Neural crest cell (in vitro differentiated cells): ENCODE data around the gene GHSR. TPM values are rescaled to one million over a fixed set of nuclear protein-coding genes. Genes with fewer than 3 reads are reported as not detected.

Experiments used
- DNase-seq: peaks from one replicate; pipeline ENCODE4 v3.0.0; 2021; ENCODE audit warnings: low read depth, mixed read lengths, low spot score
- H3K27ac Mint-ChIP-seq: one replicate; pipeline ENCODE4 v1.8.0; 2021; ENCODE audit warnings: mild to moderate bottlenecking, mixed read lengths; ENCODE audit not compliant: unreplicated experiment
- H3K27me3 Mint-ChIP-seq: 2 replicates; pipeline ENCODE4 v1.8.0; 2021; ENCODE audit warnings: low read depth, mild to moderate bottlenecking, mixed read lengths
- H3K36me3 Mint-ChIP-seq: 2 replicates; pipeline ENCODE4 v1.8.0; 2021; ENCODE audit warnings: low read depth, mild to moderate bottlenecking, mixed read lengths
- H3K4me1 Mint-ChIP-seq: 2 replicates; pipeline ENCODE4 v1.8.0; 2021; ENCODE audit warnings: mixed read lengths
- H3K4me3 Mint-ChIP-seq: one replicate; pipeline ENCODE4 v1.8.0; 2021; ENCODE audit warnings: mild to moderate bottlenecking, mixed read lengths
- H3K9me3 Mint-ChIP-seq: 2 replicates; pipeline ENCODE4 v1.8.0; 2021; ENCODE audit warnings: mixed read lengths
- total RNA-seq: library from RNA; stranded (reverse); gene quantifications from 2 replicates; pipeline ENCODE4 v1.2.1, GENCODE V29; 2021
- TF ChIP-seq, protein P1 (sequence below): fragments of 200-600 bp; sonication (generic); conservative IDR thresholded peaks from 2 replicates; pipeline ENCODE4 v1.5.0; 2021; ENCODE audit warnings: antibody characterized with exemption, mild to moderate bottlenecking

Gene GHSR
- total RNA-seq, 1 donor from 2014 or later, result not detected

DNA sequence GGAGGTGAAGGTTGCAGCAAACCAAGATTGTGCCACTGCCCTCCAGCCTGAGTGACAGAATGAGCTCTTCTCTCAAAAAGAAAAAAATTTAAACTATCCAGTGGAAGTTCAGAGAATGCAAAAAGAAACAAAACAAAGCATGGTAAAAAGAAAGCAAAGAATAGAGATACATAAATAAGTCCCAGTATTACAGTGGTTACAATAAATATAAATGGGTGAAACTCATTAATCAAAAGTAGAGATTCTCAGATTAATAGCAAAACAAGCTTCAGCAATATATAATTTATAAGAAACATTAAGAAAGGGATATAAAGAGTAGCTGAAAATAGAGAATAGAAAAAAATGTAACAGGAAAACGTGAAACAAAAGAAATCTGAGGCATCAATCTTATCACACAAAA lies 23.6 kb upstream of the GHSR start:
- no peak for DNase-seq
- Mint-ChIP-seq H3K4me3 (no peak overlapping the region), H3K27me3 (no peaks in the 10 kb centered on the region), H3K4me1 (peaks cover 6% of the 10 kb centered on the region), H3K36me3 (peaks cover 3% of the 10 kb centered on the region), H3K9me3 (peaks cover 5% of the 10 kb centered on the region), H3K27ac (no peak overlapping the region)
- TF ChIP-seq, protein P1, sequence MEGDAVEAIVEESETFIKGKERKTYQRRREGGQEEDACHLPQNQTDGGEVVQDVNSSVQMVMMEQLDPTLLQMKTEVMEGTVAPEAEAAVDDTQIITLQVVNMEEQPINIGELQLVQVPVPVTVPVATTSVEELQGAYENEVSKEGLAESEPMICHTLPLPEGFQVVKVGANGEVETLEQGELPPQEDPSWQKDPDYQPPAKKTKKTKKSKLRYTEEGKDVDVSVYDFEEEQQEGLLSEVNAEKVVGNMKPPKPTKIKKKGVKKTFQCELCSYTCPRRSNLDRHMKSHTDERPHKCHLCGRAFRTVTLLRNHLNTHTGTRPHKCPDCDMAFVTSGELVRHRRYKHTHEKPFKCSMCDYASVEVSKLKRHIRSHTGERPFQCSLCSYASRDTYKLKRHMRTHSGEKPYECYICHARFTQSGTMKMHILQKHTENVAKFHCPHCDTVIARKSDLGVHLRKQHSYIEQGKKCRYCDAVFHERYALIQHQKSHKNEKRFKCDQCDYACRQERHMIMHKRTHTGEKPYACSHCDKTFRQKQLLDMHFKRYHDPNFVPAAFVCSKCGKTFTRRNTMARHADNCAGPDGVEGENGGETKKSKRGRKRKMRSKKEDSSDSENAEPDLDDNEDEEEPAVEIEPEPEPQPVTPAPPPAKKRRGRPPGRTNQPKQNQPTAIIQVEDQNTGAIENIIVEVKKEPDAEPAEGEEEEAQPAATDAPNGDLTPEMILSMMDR, result no peak

GRCh38 chr3:172470588-172470987 lies 22.3 kb upstream of the GHSR start:
- no peak for DNase-seq
- Mint-ChIP-seq H3K4me3 (no peak overlapping the region), H3K27ac (no peak overlapping the region), H3K36me3 (peaks cover 3% of the 10 kb centered on the region), H3K27me3 (peaks cover 2% of the 10 kb centered on the region), H3K9me3 (peaks cover 5% of the 10 kb centered on the region), H3K4me1 (no peaks in the 10 kb centered on the region)
- TF ChIP-seq, protein P1, result no peak

DNA sequence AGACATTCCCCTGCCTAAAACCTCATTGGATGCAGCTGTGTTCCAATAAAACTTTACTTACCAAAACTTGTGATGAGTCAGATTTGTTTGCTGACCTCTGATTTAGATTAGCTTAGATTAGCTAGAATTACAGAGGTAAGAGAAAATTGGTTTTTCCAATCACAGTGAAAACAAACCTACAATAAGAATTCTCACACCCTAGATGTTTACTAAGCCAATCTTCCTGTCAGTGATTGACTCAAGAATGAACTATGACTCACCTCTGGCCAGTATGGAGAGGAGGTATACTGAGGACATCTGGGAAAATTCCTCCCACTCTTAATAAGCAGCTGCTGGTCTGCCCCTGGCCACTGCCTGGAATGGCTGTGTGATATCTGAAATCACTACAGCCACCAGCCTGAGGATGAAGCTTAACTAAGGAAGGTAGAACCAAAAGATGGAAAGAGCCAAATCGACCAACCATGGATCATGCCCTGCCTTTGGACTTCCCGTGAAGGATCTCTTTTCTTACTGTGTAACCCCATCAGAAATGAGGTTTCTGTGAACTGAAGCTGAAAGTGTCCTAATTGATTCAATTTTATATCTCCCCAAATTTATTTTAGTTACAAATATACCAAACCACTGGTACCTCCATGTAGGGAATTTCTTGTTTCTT lies 19.0 kb upstream of the GHSR start:
- TF ChIP-seq, protein P1, result no peak
- Mint-ChIP-seq H3K36me3 (peaks cover 3% of the 10 kb centered on the region), H3K4me1 (no peaks in the 10 kb centered on the region), H3K4me3 (no peak overlapping the region), H3K27ac (no peak overlapping the region), H3K9me3 (peaks cover 5% of the 10 kb centered on the region), H3K27me3 (peaks cover 2% of the 10 kb centered on the region)
- DNase-seq, result no peak

DNA sequence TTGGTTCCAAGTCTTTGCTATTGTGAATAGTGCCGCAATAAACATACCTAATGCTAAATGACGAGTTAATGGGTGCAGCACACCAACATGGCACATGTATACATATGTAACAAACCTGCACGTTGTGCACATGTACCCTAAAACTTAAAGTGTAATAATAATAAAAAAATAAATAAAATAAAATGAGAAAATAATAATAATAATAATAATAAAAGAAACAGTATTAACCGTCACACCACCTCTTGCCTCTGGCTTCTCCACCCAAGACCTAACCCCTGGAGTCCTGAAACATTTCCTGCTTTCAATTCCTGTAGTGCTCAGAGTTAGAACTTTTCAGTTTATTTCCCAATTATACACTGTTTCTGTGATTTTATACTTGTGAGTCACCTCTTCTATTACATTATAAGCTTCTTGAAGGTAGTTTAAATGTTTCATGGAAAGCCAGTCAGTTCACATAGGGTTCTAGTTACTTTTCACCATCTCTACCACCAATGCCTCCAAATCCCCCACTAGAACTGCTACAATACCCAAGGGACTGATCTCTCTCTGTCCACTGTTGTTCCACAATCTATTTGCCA lies 18.4 kb upstream of the GHSR start:
- TF ChIP-seq, protein P1, result no peak
- no peak overlapping the region for H3K4me3 Mint-ChIP-seq
- H3K27ac Mint-ChIP-seq, result no peak overlapping the region
- H3K9me3 Mint-ChIP-seq, result peaks cover 3% of the 10 kb centered on the region
- DNase-seq, result no peak
- H3K4me1 Mint-ChIP-seq, result no peaks in the 10 kb centered on the region
- H3K27me3 Mint-ChIP-seq, result peaks cover 2% of the 10 kb centered on the region
- peaks cover 3% of the 10 kb centered on the region for H3K36me3 Mint-ChIP-seq

GRCh38 chr3:172465281-172465680 lies 17.0 kb upstream of the GHSR start:
- Mint-ChIP-seq H3K36me3 (no peaks in the 10 kb centered on the region), H3K27me3 (peaks cover 2% of the 10 kb centered on the region), H3K27ac (no peak overlapping the region), H3K9me3 (no peaks in the 10 kb centered on the region), H3K4me3 (no peak overlapping the region), H3K4me1 (no peaks in the 10 kb centered on the region)
- no peak for DNase-seq
- TF ChIP-seq, protein P1, result no peak
